ENCODE results near the gene GABARAP. TPM values are rescaled to one million over a fixed set of nuclear protein-coding genes. Genes with fewer than 3 reads are reported as not detected.

The GABARAP gene
- polyA plus RNA-seq, 1 donor, result 269 TPM

DNA sequence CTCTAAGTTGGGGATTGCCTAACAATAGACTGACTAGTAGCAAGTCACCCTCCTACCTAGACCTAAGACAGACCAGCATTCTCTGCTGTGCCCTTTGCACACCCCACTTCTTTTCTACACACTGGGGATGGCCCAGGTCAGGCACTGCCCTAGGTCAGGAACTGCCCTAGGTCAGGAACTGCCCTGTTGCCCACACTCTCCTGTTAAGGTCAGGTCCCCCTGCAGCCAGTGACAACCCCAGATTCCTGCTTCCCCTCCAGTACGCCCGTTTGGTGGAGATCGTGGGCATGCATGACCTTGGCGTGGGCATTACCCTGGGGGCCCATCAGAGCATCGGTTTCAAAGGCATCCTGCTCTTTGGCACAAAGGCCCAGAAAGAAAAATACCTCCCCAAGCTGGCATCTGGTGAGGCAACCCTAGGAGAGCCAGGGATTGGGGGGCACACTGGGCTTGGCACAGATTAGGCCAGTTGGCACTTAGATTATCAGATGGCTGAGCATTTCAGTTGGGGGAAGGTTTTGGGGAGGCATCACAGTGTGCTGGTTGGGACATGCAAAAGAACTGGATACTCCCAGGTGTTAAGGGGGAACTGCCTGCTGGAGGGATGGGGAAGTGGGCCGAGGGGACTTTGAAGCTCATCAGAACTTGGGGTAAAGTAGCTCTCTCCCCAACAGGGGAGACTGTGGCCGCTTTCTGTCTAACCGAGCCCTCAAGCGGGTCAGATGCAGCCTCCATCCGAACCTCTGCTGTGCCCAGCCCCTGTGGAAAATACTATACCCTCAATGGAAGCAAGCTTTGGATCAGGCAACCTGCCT lies 20.8 kb downstream of the GABARAP start:
- DNase-seq, result no peak

DNA sequence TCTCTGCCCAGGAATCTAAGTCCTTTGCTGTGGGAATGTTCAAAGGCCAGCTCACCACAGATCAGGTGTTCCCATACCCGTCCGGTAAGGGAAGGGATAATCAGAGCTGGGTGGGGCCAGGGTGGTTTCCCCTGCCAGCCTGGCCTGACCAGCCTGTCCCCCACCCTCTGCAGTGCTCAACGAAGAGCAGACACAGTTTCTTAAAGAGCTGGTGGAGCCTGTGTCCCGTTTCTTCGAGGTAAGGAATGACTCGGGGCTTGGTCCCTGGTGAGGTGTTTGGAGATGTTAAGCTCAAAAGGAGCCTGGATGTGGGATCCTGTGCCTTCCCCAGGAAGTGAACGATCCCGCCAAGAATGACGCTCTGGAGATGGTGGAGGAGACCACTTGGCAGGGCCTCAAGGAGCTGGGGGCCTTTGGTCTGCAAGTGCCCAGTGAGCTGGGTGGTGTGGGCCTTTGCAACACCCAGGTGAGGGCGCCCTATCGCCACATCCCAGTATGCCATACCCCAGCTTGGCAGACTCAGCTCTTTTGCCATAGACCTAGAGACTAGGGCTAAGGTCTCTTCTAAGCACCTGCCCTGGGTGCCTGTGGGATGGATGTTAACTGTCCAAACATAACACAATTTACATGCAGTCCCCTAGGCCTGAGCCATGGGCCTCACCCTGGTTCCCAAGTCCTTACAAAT lies 21.5 kb downstream of the GABARAP start:
- no peak for DNase-seq

DNA sequence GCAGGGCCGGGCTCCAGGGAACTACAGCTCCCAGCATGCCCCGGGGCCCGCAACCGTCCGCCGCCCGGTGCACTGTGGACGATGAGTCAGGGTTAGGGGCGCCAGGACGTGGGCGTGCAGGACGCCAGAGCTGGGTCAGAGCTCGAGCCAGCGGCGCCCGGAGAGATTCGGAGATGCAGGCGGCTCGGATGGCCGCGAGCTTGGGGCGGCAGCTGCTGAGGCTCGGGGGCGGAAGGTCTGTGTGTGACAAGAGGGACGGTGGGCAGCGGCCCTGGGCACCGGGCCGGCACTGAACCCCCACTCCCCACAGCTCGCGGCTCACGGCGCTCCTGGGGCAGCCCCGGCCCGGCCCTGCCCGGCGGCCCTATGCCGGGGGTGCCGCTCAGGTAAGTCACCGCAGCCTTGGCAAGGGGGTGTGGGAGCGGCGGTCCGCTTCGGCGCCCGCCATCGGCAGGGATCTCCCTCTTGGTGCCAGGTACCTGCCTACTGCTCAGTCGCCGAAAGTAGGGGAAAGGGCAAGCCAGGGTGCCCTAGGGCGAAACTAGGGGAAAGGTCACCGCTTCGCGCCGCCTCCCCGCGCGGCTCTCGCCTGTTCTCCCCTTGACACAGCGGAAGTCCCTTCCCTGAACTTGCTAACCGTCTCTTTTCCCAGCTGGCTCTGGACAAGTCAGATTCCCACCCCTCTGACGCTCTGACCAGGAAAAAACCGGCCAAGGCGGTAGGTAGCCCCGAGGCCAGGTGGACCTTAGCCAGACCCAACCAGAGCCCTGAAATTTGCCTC lies 22.2 kb downstream of the GABARAP start, which contains the start of the genes ACADVL and DLG4:
TSS of gene ACADVL (plus strand) at position 127 of the 781 bp plus-strand sequence. CDS start at position 174, 47 bp downstream.
TSS of gene DLG4 (minus strand) at position 25 of the 781 bp plus-strand sequence.
- DNase-seq, result peak; percentile 94

GRCh38 chr17:7219229-7219811 lies 22.9 kb downstream of the GABARAP start:
- DNase-seq, result no peak

DNA sequence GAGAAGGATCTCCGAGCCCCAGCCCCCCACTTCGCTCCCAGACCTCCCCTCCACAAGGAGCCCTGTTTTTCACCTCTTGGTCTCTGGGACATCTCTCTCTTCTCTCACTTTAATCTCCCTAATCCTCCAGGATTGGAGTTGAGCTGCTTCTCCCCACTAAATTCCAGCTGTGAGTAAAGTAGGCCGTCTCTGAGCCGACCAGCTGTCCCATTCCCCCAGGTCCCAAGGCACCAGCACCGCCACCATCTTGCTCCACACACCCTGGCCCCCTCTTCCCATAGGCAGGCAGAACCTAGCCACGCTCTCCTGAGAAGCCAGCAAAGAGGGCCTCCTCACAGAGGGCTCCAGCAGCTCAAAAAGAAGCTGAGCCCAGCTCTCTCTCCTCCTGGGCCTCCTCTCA lies 23.5 kb downstream of the GABARAP start:
- DNase-seq, result no peak

DNA sequence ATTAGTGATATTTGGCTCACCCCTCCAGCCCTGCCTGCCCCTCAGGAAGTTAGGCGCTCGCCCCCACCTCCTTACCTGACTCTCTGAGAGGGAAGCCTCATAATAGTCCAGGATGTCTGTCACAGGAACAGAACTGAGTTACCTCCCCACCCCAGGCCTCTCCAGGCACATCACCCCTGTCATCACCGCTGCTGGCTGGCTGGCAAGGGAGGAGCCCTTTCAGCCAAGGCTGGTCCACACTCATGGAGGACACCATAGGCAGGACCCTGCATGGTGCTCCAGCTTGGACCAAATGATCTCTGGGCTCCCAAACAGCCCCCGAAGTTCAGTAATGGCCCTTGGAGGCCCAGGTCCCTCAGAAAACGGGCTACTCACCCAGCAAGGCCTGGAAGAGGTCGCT lies 24.1 kb downstream of the GABARAP start:
- no peak for DNase-seq

DNA sequence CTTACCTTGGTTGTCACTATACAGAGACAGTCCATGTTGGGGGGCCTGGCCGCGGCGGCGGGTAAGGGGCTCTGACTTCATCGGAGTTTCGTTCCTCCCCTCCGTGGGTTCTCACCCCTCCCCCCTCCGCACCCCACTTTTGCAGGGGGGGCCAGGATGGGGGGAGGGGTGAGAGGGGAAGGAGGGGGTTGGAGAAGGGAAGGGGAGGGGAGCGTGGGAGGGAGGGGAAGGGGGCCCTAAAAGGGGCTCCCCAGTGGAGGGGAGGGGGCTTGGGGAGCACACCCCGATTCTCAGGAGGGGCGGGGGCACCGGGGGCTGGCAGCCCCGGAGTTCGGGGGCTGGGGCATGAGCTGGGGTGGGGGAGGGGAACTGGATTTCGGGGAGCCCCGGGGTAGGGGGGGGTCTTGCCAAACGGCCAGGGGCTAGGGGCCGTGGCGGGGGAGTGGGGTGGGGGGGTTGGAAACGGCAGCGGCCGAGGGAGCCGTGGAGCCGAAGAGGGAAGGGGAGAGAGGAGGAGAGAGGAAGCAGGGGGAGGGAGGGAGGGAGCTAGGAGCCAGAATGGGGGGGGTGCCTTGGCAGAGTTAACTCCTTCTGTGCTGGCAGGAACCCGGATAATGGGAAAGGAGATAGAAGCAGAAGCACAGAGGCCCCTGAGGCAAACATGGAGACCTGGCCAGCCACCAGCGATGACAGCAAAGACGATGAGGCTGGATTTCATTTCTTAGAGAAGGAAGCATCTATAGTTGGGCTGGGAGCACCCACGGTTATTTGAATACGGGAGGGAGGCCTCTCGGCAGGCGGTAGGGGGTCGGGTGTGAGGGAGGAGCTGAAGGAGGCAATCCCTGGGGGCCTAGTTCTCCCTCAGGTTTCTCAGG lies 24.9 kb downstream of the GABARAP start:
- DNase-seq, result peak; percentile 86

DNA sequence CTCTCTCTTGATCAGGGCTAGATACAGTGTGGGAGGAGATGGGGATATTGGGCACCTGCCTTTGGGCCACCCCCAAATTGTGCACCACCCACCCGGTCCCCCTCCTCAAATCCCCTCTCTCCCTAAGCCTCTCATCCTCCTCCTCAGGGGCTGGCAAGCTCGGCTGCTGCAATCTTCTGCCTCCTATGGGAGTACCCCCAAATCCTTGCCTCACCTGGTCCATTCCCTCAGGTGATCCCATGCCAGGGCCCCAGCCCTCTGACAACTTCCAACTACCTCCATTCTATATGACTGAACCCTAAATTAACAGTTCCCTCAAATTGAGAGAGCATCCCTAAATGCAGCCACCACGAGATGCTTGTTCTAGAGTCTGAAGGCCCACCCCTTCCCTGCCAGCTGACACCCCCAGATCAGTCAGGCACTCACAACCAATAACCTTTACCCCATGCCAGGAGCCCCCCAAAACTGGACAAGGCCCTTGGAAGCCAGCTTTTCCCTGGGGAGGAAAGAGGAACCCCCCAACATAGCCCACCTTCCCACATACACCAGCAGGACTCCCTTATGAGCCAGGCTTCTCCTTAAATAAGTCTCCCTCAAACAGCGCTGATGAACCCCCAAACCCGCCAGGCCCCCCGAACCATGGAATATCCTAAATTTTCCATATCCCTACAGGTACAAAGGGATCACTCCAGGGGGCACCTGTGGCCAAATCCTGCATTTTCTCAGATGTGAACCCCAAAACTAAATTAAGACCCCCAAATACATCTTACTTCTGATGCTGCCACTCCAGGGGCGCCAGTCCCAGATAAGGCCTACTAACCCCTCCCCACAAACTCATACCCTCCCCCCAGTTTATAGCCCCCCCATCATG lies 25.8 kb downstream of the GABARAP start:
- no peak for DNase-seq

DNA sequence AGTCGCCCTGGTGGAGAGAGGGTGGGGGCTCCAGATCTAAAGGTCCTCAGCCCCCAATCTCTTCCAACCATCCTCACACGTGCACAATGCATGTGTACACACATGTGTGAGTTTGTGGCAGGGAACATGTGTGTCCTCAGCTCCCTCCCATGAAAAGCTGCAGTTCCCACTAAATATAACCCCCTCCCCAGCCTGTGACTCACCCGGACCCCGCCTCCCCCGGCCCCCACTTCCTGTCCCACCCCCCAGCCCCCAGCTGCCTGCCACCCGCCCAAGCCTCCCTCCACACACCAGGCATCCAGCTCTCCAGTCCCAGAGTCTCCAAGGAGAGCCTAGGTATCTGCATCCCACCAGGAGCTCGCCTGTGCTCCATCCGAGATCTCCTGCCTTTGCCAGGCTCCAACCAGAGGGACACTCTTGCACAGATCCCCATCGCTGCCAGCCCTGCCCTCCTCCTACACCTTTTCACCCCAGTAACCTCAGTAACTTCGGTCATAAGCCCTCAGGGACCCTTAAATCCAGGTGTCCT lies 26.5 kb downstream of the GABARAP start:
- no peak for DNase-seq

GRCh38 chr17:7215136-7215638 lies 27.1 kb downstream of the GABARAP start:
- no peak for DNase-seq

- DNase-seq, result peak; percentile 98
These were observed 27.7 kb downstream of the GABARAP start for GRCh38 chr17:7214300-7215135.

DNA sequence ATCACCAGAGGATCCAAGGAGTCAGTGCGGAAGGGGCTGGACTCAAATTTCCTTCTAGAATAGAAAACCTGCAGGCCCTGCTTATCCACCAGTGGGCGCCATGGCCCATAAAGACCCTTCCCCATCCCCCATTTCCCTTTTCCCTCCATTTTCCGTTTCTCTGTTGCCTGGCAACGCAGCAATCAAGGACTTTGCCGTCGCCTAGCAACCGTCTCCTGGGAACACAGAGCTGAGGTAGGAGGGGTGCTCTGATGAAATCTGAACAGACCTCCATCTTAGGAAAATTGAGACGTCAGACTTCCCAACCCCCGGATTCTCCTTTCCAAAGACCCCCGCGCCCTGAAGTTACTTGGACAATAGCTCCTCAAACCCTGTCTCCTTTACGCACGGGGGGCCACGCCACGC lies 28.4 kb downstream of the GABARAP start:
- peak; percentile 88 for DNase-seq

- DNase-seq, result no peak
These were observed 30.6 kb downstream of the GABARAP start for GRCh38 chr17:7211491-7212273.

DNA sequence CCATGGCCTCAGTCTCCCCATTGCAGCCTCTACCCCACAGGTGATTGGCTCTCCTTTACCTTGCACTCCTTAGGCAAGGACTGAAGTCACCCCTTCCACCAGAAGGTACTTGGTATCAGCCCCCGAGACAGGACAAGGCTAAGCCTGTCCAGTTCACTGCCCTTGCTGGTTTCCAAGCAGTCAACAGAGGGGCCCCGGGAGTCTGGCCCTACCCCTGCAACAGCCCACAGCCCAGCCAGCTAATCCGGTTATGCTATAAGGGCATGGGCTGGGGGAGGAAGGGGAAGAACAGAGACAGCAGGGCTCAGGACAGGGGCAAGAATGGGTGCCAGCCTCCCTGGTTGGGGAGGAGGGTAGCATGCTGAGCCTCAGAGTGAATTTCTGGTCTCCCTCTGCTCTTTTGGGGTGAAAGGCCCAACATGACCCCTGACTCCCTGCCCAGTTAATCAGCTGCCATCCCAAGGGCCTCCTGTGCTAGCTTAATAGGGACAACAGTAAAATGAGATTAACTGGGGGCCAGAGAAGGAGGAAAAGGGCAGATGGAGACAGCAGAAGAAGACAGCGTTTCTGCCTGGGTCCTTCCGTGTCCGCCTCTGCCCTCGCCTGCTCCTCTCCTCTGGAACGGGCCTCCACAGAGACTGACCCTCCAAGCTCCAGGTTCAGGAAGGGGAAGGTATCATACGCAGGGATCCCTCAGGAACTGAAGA lies 33.3 kb downstream of the GABARAP start:
- DNase-seq, result no peak

GRCh38 chr17:7208027-7208571 lies 34.1 kb downstream of the GABARAP start:
- no peak for DNase-seq

DNA sequence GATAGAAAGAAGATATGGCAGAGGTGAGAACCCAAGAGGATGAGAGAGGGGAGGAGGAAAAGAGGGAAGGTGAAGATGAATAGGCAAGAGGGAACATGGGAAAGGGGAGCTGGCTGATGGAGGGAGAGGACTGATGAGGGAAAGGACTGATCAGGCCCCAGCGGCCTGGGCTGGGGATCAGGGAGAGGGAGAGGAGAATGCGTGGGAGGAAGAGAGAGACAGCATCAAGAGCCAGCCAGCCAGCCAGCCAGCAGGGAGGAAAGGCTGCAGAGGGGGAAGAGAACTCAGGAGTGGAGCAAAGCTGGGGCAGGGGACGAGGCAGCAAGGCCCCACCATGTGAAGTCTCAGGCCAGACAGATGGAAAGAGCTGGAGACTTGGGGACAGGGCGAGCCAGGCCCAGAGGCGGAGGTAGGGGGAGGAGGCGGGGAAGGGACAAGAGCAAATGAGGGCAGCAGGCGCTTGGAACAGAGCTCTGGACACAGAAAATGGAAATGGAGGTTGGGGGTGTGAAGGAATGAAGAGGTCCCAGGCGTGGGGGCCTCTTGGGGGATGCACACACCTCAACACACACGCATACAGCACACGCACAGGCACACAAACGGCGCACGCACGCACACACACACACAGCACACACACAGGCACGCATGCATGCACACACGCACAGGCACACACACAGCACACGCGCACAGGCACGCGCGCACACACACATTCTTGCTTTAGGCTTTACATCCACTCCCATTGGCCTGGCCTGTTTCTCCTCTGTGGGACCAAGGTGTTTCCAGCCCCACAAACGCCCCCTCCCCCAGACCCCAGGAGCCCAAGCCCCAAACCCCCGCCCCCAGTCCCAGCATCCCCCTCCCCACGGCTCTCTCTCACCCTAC lies 34.9 kb downstream of the GABARAP start:
- no peak for DNase-seq

Data from hindlimb muscle (tissue), 1 donor.